ENCODE measurements around the gene UBE2D2.

Gene UBE2D2

DNA sequence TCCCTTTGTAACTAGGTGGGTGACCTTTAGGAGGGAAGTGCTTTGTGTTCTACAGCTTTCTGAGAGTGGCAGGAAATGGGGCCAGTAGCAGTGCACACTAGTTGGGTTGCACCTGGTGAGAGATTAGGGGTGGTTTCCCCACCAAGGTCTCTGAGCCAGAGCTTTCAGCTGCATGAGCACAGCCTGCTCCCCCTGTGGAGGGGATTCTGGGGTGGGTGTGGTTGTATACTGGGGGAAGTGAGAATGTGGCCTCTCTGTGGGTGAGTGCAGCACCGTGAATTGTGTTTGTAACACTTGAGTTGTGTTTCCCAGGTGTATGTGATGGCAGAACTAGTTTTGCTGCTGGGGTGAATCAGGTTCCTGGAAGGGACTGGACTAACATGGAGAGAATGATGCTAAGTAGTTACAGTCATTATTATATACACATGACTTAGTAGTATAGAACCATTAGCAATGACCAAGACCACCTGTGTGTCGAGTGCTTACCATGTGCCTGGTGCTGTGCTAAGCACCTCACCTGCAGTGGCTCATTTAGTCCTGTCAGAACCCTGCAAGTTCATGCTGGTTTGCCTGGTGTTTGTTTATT lies 75.2 kb downstream of the UBE2D2 start:
- DNase-seq (ENCODE audit: low read depth in 2 of 2), result peak in 1 of 2 donors; percentile 52

GRCh38 chr5:139636975-139637408 lies 75.9 kb downstream of the UBE2D2 start:
- DNase-seq (ENCODE audit: low read depth in 2 of 2), result no peak

GRCh38 chr5:139637438-139638089 lies 76.4 kb downstream of the UBE2D2 start:
- peak in 1 of 2 donors; percentile 48 for DNase-seq (ENCODE audit: low read depth in 2 of 2)

GRCh38 chr5:139638090-139638735 lies 77.1 kb downstream of the UBE2D2 start:
- no peak for DNase-seq (ENCODE audit: low read depth in 2 of 2)

DNA sequence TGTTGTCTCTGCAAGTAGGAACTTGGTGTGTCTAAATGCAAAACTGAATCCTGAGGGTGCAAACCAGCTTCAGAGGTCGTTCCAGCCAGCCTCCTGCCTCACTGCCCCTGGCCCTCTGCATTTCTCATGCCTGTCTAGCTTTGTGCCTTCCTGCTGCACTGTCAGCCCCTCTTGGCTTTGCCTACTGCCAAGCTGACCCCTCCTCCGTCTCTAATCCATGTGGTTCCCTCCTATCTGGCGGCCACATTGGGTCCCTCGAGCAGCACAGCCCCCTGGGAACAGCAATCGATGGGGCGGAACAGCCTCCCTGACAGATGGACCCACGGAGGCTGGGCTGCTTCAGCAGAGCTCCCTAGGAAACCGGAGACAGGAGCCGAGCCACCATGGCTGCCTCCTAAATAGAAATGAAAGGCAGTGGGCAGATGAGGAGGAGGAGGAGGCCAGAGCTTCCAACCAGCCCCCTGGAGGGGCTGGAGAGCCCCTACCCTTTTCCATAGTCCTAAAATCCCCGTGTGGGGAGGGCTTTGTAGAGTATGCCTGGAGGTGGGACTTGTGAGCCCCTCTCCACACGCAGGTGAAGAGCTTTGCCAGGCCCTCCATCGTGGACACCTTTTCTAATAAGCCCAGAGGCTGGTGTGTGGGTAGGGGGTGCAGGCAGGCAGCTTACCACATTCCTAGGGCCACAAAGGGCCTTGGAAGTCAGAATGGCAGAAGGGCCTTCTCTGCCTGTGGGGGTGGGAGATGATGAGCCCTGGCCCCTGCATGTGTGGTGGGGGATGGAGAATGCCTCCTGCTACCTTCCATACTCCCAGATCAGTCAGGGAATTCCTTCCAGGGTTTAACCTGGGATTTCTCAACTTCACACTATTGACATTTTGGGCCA lies 77.8 kb downstream of the UBE2D2 start:
- no peak for DNase-seq (ENCODE audit: low read depth in 2 of 2)

- no peak for DNase-seq (ENCODE audit: low read depth in 2 of 2)
Observed at GRCh38 chr5:139639619-139640380, 78.7 kb downstream of the UBE2D2 start.

GRCh38 chr5:139640421-139641115 lies 79.4 kb downstream of the UBE2D2 start:
- no peak for DNase-seq (ENCODE audit: low read depth in 2 of 2)

GRCh38 chr5:139641116-139642080 lies 80.3 kb downstream of the UBE2D2 start:
- no peak for DNase-seq (ENCODE audit: low read depth in 2 of 2)

- DNase-seq (ENCODE audit: low read depth in 2 of 2), result no peak
Observed at GRCh38 chr5:139642213-139642612, 81.1 kb downstream of the UBE2D2 start.

GRCh38 chr5:139642891-139643871 lies 82.0 kb downstream of the UBE2D2 start:
- DNase-seq (ENCODE audit: low read depth in 2 of 2), result no peak

- DNase-seq (ENCODE audit: low read depth in 2 of 2), result no peak
Observed at GRCh38 chr5:139644001-139644456, 82.9 kb downstream of the UBE2D2 start.

GRCh38 chr5:139644646-139645429 lies 83.7 kb downstream of the UBE2D2 start:
- DNase-seq (ENCODE audit: low read depth in 2 of 2), result no peak

DNA sequence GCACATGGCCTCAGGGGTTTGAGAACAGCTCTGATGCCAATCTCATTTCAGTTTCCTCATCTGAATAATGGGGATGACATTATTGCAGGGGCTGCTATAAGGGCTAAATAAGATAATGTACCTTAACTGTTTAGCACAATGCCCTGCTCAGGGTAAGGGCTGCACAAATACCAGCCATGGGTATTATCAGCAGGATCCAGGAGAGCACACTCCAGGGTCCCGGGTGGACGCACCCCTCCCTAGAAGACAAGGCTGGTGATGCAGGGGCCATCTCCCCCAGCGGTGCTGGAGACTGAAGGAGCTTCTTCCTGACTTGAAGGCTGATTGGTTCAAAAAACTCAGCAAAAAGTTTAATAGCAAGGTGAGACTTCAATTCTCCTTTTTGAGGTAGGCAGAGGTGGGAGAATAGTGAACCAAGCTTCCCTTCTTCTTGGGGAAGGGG lies 84.3 kb downstream of the UBE2D2 start:
- no peak for DNase-seq (ENCODE audit: low read depth in 2 of 2)

DNA sequence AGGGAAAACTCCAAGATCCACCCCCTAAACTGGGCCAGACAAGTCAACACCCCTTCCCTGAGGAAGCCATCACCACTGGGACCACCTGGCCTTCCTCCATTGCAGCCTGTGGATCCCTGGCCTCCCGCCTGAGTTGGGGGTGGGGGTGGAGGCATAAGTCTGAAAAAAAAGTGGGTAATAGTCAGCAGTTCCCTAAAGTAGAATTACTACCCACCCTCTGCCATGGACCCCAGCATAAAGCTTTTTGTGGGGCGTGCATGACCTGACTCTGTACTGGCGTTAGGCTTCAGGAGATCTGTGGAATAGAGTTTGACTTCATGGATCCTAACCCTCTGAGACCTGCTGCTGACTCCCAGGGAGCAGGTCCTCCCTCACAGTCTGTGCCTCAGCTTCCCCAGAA lies 85.0 kb downstream of the UBE2D2 start:
- DNase-seq (ENCODE audit: low read depth in 2 of 2), result no peak

DNA sequence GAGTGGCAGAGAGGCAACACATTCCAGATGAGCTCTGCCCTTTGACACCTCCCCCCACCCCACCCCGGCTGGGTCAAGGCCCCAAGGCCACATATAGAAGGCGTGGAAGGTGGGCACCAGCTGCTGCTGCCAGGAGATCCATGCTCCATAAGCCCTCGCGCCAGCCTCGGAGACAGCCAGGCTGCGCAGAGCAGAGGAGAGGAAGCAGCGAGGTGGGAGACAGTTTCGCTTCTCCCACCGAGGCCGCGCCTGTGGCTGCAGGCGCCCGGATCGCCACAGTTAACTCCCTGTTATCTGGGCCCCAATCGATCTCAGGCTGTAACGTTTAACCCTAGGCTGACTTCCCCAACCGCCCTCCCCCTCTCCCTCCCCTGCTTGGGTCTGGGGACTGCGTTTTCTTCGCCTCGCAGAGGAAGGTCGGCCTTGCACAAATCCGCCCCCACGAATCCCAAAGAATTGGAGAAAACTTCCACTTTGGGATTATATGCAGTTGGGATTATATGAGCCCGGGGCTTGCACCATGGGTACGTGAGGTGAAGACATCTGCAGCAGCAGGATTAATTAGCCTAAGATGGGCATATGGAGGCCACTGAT lies 85.9 kb downstream of the UBE2D2 start:
- DNase-seq (ENCODE audit: low read depth in 2 of 2), result no peak

- DNase-seq (ENCODE audit: low read depth in 2 of 2), result no peak
Observed at GRCh38 chr5:139647506-139648204, 86.5 kb downstream of the UBE2D2 start.
